WERI-Rb-1 (cell line): ENCODE results near the gene GPR156.

Experiments used
- DNase-seq: peaks from one replicate; pipeline ENCODE4 v3.0.0-alpha.2; 2020
- H3K27ac ChIP-seq: fragments of 250-450 bp; sonication (Bioruptor Pico); 2 replicates; pipeline ENCODE4 v1.5.1; 2020; ENCODE audit warnings: mild to moderate bottlenecking, moderate library complexity
- H3K27me3 ChIP-seq: fragments of 250-450 bp; sonication (Bioruptor Pico); 2 replicates; pipeline ENCODE4 v1.5.1; 2021; ENCODE audit warnings: mild to moderate bottlenecking, low read depth, moderate library complexity; ENCODE audit not compliant: insufficient read depth, severe bottlenecking
- H3K36me3 ChIP-seq: fragments of 250-450 bp; sonication (Bioruptor Pico); 2 replicates; pipeline ENCODE4 v1.5.1; 2020; ENCODE audit warnings: mild to moderate bottlenecking, moderate library complexity
- H3K4me3 ChIP-seq: 2 replicates; pipeline ENCODE4 v1.5.1; 2011; ENCODE audit warnings: low read depth, mild to moderate bottlenecking, control low read depth, low read length
- H3K9me3 ChIP-seq: fragments of 250-450 bp; sonication (Bioruptor Pico); 2 replicates; pipeline ENCODE4 v1.5.1; 2021; ENCODE audit warnings: mild to moderate bottlenecking, moderate library complexity; ENCODE audit not compliant: severe bottlenecking
- TF ChIP-seq, protein P1 (sequence below): IDR thresholded peaks from 2 replicates; pipeline ENCODE4 v1.5.1; 2011; ENCODE audit warnings: low read depth, mild to moderate bottlenecking, control low read depth, inconsistent platforms, low read length

The GPR156 gene

DNA sequence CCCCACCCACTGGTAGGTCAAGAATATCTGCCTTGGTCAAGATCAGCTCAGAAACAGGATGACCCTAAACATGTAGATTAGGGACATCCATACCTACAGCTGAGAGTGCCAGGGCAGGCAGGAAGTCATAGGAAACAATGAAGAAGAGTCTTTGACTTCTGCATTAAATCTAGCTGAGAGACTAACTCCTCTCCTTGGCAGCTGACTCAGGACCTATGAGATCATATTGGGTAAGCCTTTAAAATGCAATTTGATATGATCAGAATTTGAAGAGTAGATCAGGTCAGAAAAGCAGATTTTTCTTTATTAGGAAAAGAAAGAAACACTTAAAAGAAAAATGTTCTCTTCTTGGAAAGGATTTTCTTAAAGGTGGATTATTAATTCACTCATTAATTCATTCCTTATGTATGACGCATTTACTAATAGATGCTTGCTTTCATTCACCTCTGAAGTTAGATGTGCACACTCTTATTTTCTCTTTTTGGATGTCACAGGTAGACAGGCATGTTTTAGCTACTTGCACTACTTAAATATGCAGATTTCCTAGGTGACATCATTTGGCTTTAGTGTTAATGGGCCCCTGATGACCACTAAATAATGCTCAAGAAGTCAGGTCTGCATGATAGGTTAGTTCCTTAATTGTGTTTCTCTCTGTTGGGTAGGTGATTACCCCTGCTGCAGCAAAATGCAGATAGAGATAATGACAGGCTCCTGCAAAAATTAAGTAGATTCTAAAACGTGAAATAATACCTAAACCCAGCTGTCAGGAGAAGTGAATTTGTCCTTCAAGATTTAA lies 155.1 kb downstream of the GPR156 start:
- Histone ChIP-seq H3K27ac (no peak overlapping the region), H3K9me3 (no peaks in the 10 kb centered on the region), H3K27me3 (no peaks in the 10 kb centered on the region), H3K4me3 (no peak overlapping the region), H3K36me3 (no peaks in the 10 kb centered on the region)
- TF ChIP-seq, protein P1, sequence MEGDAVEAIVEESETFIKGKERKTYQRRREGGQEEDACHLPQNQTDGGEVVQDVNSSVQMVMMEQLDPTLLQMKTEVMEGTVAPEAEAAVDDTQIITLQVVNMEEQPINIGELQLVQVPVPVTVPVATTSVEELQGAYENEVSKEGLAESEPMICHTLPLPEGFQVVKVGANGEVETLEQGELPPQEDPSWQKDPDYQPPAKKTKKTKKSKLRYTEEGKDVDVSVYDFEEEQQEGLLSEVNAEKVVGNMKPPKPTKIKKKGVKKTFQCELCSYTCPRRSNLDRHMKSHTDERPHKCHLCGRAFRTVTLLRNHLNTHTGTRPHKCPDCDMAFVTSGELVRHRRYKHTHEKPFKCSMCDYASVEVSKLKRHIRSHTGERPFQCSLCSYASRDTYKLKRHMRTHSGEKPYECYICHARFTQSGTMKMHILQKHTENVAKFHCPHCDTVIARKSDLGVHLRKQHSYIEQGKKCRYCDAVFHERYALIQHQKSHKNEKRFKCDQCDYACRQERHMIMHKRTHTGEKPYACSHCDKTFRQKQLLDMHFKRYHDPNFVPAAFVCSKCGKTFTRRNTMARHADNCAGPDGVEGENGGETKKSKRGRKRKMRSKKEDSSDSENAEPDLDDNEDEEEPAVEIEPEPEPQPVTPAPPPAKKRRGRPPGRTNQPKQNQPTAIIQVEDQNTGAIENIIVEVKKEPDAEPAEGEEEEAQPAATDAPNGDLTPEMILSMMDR: no peak
- DNase-seq: no peak

GRCh38 chr3:120129051-120129450 lies 156.0 kb downstream of the GPR156 start:
- Histone ChIP-seq H3K4me3 (no peak overlapping the region), H3K9me3 (no peaks in the 10 kb centered on the region), H3K27ac (no peak overlapping the region), H3K27me3 (no peaks in the 10 kb centered on the region), H3K36me3 (no peaks in the 10 kb centered on the region)
- DNase-seq: no peak
- TF ChIP-seq, protein P1: no peak

DNA sequence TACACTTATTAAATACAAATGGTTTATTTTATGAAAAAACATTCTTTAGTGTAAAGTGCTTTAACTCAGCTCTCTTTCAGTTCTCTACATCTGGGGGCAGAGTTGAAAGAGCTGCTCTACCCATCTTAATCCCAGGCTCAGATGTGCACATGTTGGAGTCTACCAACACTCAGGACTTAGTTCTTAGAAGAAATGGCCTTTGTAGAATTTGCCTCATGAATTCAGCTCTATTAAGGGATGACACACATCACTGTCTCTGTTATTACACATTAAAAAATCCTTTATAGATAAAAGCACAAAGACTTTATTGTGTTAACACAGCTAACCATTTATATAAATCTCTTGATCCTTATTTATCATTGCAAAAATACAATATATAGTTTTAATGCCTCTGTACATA lies 159.0 kb downstream of the GPR156 start:
- Histone ChIP-seq H3K4me3 (no peak overlapping the region), H3K27me3 (no peaks in the 10 kb centered on the region), H3K27ac (no peak overlapping the region), H3K9me3 (no peaks in the 10 kb centered on the region), H3K36me3 (no peaks in the 10 kb centered on the region)
- TF ChIP-seq, protein P1: no peak
- no peak for DNase-seq

GRCh38 chr3:120119846-120120510 lies 165.0 kb downstream of the GPR156 start:
- no peak for DNase-seq
- H3K4me3 ChIP-seq: no peak overlapping the region
- H3K36me3 ChIP-seq: no peaks in the 10 kb centered on the region
- peaks cover 9% of the 10 kb centered on the region for H3K9me3 ChIP-seq
- no peak overlapping the region for H3K27ac ChIP-seq
- TF ChIP-seq, protein P1: no peak
- H3K27me3 ChIP-seq: no peaks in the 10 kb centered on the region
